Nephron progenitor cell (in vitro differentiated cells): ENCODE data around the gene PIK3CD.
A peak's percentile ranks its signal among the peaks of the same experiment; 100 is the strongest.
"Not testable (repeated sequence)": the region's sequence is repeated elsewhere in the genome, so short reads cannot be mapped to it uniquely, and the experiment has no call there.

ENCODE experiments used
- DNase-seq: peaks from one replicate; pipeline ENCODE4 v3.0.0; 2021
- H3K27ac Mint-ChIP-seq: 2 replicates; pipeline ENCODE4 v1.8.0; 2021; ENCODE audit warnings: mild to moderate bottlenecking, moderate library complexity, mixed read lengths
- H3K27me3 Mint-ChIP-seq: 2 replicates; pipeline ENCODE4 v1.8.0; 2021; ENCODE audit warnings: mild to moderate bottlenecking, low read depth, mixed read lengths; ENCODE audit not compliant: poor library complexity
- H3K36me3 Mint-ChIP-seq: 2 replicates; pipeline ENCODE4 v1.8.0; 2021; ENCODE audit warnings: low read depth, mixed read lengths
- H3K4me1 Mint-ChIP-seq: 2 replicates; pipeline ENCODE4 v1.8.0; 2021; ENCODE audit warnings: mixed read lengths
- H3K4me3 Mint-ChIP-seq: 2 replicates; pipeline ENCODE4 v1.8.0; 2021; ENCODE audit warnings: mild to moderate bottlenecking, moderate library complexity, mixed read lengths
- H3K9me3 Mint-ChIP-seq: 2 replicates; pipeline ENCODE4 v1.8.0; 2021; ENCODE audit warnings: mild to moderate bottlenecking, moderate library complexity, mixed read lengths
- TF ChIP-seq, protein P1 (sequence below): fragments of 200-600 bp; sonication (generic); IDR thresholded peaks from 2 replicates; pipeline ENCODE4 v1.5.0; 2021; ENCODE audit warnings: antibody characterized with exemption

The PIK3CD gene

DNA sequence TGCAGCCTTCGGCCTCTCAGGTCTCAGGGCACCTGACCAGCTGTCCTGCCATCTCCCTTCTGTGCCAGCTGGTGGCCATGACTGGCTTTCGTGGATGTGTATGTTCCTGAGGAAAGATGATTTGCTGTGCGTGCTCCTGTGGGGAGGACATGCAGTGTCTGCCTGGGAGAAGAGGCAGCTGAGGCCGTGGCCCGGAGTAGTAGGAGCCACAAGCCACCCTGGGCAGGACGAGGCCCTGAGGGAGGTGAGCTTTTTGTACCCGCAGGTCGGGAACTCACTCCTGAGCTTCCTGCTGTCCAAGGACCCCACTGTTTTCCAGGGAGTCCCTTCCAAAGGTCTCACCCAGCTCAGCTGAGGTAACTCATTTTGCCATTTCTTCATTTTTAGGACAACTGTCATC lies 58.5 kb downstream of the PIK3CD start:
- Mint-ChIP-seq H3K4me1 (no peaks in the 10 kb centered on the region), H3K27ac (no peak overlapping the region), H3K27me3 (peaks cover 13% of the 10 kb centered on the region), H3K4me3 (no peak overlapping the region), H3K9me3 (no peaks in the 10 kb centered on the region), H3K36me3 (no peaks in the 10 kb centered on the region)
- no peak for DNase-seq
- TF ChIP-seq, protein P1, sequence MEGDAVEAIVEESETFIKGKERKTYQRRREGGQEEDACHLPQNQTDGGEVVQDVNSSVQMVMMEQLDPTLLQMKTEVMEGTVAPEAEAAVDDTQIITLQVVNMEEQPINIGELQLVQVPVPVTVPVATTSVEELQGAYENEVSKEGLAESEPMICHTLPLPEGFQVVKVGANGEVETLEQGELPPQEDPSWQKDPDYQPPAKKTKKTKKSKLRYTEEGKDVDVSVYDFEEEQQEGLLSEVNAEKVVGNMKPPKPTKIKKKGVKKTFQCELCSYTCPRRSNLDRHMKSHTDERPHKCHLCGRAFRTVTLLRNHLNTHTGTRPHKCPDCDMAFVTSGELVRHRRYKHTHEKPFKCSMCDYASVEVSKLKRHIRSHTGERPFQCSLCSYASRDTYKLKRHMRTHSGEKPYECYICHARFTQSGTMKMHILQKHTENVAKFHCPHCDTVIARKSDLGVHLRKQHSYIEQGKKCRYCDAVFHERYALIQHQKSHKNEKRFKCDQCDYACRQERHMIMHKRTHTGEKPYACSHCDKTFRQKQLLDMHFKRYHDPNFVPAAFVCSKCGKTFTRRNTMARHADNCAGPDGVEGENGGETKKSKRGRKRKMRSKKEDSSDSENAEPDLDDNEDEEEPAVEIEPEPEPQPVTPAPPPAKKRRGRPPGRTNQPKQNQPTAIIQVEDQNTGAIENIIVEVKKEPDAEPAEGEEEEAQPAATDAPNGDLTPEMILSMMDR: no peak

DNA sequence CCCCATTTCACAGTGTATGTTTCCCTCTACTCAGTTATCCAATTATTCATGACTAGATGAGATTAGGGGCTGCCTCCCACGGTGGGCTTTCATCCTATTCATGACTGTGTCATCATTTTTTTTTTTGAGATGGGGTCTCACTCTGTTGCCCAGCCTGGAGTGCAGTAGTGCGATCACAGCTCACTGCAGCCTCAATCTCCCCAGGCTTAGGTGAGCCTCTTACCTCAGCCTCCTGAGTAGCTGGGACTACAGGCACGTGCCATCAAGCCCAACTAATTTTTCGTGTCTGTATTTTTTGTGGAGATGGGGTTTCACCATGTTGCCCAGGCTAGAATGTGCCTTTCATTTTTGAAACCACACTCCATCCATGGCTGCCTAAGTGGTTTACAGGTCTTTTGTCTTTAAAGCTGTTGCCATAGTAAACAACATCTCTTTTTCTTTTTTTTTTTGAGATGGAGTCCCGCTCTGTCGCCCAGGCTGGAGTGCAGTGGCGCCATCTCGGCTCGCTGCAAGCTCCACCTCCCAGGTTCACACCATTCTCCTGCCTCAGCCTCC lies 60.0 kb downstream of the PIK3CD start:
- Mint-ChIP-seq H3K4me3 (no peak overlapping the region), H3K36me3 (no peaks in the 10 kb centered on the region), H3K27me3 (peaks cover 13% of the 10 kb centered on the region), H3K9me3 (no peaks in the 10 kb centered on the region), H3K4me1 (no peaks in the 10 kb centered on the region), H3K27ac (no peak overlapping the region)
- TF ChIP-seq, protein P1: no peak
- no peak for DNase-seq

DNA sequence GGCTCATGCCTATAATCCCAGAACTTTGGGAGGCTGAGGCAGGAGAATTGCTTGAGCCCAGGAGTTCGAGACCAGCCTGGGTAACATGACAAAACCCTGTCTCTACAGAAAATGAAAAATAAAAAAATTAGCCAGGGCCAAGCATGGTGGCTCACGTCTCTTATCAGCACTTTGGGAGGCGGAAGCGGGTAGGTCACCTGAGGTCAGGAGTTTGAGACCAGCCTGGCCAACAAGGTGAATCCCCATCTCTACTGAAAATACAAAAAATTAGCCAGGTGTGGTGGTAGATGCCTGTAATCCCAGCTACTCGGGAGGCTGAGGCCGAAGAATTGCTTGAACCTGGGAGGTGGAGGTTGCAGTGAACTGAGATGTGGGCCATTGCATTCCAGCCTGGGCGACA lies 61.2 kb downstream of the PIK3CD start:
- H3K36me3 Mint-ChIP-seq, H3K4me1 Mint-ChIP-seq, DNase-seq, H3K9me3 Mint-ChIP-seq, H3K4me3 Mint-ChIP-seq: not testable (repeated sequence)
- Mint-ChIP-seq H3K27me3 (peaks cover 12% of the 10 kb centered on the region), H3K27ac (peak overlapping the region; percentile 36)

DNA sequence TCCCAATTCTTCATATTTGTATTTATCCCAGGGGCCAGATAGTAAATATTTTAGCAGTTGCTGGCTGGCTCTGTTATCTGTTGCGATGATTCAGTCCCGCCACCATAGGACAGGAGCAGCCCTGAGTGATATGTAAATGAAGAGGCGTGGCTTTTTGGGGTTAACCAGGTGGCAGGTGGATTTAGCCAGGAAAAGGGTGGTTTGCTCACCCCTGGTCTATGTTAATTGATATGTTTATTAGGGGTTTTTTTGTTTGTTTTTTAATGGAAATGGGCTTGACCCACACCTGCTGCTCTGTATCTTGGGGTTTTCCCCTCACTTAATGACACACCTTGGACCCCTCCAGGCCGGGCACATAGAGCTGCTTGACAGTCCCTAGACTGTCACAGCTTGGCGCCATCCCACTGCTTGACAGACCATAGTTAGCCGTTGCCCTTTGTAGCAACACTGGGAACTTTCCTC lies 62.8 kb downstream of the PIK3CD start:
- Mint-ChIP-seq H3K4me3 (no peak overlapping the region), H3K9me3 (no peaks in the 10 kb centered on the region), H3K4me1 (peaks cover 11% of the 10 kb centered on the region), H3K27me3 (peaks cover 13% of the 10 kb centered on the region), H3K36me3 (no peaks in the 10 kb centered on the region), H3K27ac (no peak overlapping the region)
- TF ChIP-seq, protein P1: no peak
- DNase-seq: no peak

DNA sequence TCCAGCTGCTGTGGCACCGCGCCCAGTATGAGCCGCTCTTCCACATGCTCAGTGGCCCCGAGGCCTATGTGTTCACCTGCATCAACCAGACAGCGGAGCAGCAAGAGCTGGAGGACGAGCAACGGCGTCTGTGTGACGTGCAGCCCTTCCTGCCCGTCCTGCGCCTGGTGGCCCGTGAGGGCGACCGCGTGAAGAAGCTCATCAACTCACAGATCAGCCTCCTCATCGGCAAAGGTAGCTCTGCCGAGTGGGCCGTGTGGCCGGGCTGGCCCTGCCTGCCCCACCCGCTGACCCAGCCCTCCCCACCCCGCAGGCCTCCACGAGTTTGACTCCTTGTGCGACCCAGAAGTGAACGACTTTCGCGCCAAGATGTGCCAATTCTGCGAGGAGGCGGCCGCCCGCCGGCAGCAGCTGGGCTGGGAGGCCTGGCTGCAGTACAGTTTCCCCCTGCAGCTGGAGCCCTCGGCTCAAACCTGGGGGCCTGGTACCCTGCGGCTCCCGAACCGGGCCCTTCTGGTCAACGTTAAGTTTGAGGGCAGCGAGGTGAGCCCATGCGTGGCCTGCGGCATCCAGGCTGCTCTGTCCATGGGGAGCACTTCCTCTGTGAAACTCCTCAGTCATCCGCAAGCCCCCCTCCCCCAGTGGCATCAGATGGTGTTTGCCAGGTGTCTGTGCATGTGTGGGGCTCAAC lies 64.2 kb downstream of the PIK3CD start:
- H3K4me1 Mint-ChIP-seq: peaks cover 11% of the 10 kb centered on the region
- TF ChIP-seq, protein P1: no peak
- DNase-seq: no peak
- H3K9me3 Mint-ChIP-seq: no peaks in the 10 kb centered on the region
- no peaks in the 10 kb centered on the region for H3K36me3 Mint-ChIP-seq
- peaks cover 13% of the 10 kb centered on the region for H3K27me3 Mint-ChIP-seq
- no peak overlapping the region for H3K4me3 Mint-ChIP-seq
- H3K27ac Mint-ChIP-seq: no peak overlapping the region

DNA sequence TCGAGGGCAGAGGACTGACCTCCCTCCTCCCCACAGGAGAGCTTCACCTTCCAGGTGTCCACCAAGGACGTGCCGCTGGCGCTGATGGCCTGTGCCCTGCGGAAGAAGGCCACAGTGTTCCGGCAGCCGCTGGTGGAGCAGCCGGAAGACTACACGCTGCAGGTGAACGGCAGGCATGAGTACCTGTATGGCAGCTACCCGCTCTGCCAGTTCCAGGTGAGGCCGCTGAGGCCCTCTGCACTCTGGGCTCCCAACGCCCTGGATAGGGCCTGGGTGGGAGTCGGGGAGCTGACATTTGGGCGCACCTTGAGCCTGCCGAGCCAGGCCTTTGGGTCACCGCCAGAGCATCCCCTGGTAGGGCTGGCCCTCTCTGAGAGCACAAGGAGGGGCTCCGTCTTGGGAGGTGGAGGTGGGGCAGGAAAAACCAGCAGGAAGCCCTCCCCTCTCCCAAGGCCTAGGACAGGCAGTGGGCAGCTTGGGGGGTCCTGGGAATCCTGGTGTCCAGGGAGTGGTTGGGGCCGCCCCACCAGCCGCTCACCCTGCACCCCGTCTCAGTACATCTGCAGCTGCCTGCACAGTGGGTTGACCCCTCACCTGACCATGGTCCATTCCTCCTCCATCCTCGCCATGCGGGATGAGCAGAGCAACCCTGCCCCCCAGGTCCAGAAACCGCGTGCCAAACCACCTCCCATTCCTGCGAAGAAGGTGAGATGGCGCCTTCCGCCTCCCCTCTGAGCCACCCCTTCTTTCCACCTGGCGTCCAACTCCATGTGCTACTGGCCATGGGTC lies 65.1 kb downstream of the PIK3CD start:
- H3K4me3 Mint-ChIP-seq: no peak overlapping the region
- no peak overlapping the region for H3K27ac Mint-ChIP-seq
- H3K36me3 Mint-ChIP-seq: no peaks in the 10 kb centered on the region
- peaks cover 13% of the 10 kb centered on the region for H3K27me3 Mint-ChIP-seq
- H3K9me3 Mint-ChIP-seq: no peaks in the 10 kb centered on the region
- peaks cover 11% of the 10 kb centered on the region for H3K4me1 Mint-ChIP-seq
- TF ChIP-seq, protein P1: no peak
- no peak for DNase-seq
